MG63 (cell line): ENCODE results near the gene FMOD. TPM values are rescaled to one million over a fixed set of nuclear protein-coding genes. Genes with fewer than 3 reads are reported as not detected.
"Not testable (repeated sequence)": the region's sequence is repeated elsewhere in the genome, so short reads cannot be mapped to it uniquely, and the experiment has no call there.

Experiments used
- DNase-seq: peaks from one replicate; pipeline ENCODE4 v3.0.0-alpha.2; 2020
- H3K27me3 ChIP-seq: fragments of 250-450 bp; sonication (Bioruptor Pico); 2 replicates; pipeline ENCODE4 v1.5.1; 2020; ENCODE audit warnings: mild to moderate bottlenecking, moderate library complexity
- H3K36me3 ChIP-seq: fragments of 250-450 bp; sonication (Bioruptor Pico); 2 replicates; pipeline ENCODE4 v1.5.1; 2020; ENCODE audit warnings: mild to moderate bottlenecking, moderate library complexity
- H3K4me3 ChIP-seq: fragments of 250-450 bp; sonication (Bioruptor Pico); 2 replicates; pipeline ENCODE4 v1.5.1; 2020; ENCODE audit warnings: mild to moderate bottlenecking, moderate library complexity
- H3K9me3 ChIP-seq: fragments of 250-450 bp; sonication (Bioruptor Pico); 2 replicates; pipeline ENCODE4 v1.5.1; 2020; ENCODE audit warnings: mild to moderate bottlenecking, moderate library complexity
- total RNA-seq: library from RNA; depleted of rRNA; stranded (reverse); fragments of >200 nt; shearing (Covaris generic); gene quantifications from 2 replicates; pipeline ENCODE4 v1.2.3, GENCODE V29; 2014; ENCODE audit warnings: low replicate concordance

The FMOD gene
- total RNA-seq, 1 experiment from 2014 or later = not detected

- no peaks in the 10 kb centered on the region for H3K9me3 ChIP-seq
- DNase-seq = no peak
- no peak overlapping the region for H3K4me3 ChIP-seq
- peaks cover 8% of the 10 kb centered on the region; the same call in 1 of the 2 replicates for H3K27me3 ChIP-seq
- H3K36me3 ChIP-seq = no peaks in the 10 kb centered on the region
Observed at GRCh38 chr1:203320591-203321272, 30.2 kb downstream of the FMOD start.

- Histone ChIP-seq H3K4me3 (no peak overlapping the region), H3K27me3 (peaks cover 5% of the 10 kb centered on the region; the same call in 1 of the 2 replicates), H3K36me3 (no peaks in the 10 kb centered on the region), H3K9me3 (no peaks in the 10 kb centered on the region)
- DNase-seq = no peak
Observed at GRCh38 chr1:203318229-203318517, 32.7 kb downstream of the FMOD start.

GRCh38 chr1:203317429-203318228 is 33.3 kb downstream of the FMOD start:
- no peak for DNase-seq
- no peak overlapping the region for H3K4me3 ChIP-seq
- peaks cover 3% of the 10 kb centered on the region; the same call in 1 of the 2 replicates for H3K27me3 ChIP-seq
- no peaks in the 10 kb centered on the region for H3K9me3 ChIP-seq
- H3K36me3 ChIP-seq = no peaks in the 10 kb centered on the region

DNA sequence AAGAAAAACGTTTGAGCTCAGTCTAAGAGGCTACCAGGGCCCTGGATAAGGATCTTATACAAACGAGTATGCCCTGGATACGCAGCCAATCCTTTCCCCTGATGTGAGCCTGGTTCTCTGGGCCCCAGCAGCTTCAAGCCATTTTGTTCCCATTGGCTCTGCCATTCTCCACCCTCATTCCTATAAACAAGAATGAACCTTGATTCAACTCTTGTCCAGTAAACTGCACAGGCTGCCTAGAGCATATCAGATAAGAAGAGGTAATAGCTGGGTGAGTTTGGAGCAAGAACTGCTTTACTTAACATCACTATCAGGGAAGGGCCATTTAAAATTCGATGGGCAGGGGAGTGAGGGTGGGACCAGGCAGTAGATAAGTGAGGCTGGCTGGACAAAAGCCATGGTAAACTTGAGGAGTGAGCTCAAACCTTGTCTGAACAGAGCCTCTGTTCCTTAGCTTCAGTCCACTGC is 34.3 kb downstream of the FMOD start:
- no peak overlapping the region for H3K4me3 ChIP-seq
- DNase-seq = no peak
- no peaks in the 10 kb centered on the region for H3K9me3 ChIP-seq
- no peaks in the 10 kb centered on the region for H3K36me3 ChIP-seq
- H3K27me3 ChIP-seq = peaks cover 2% of the 10 kb centered on the region; the same call in 1 of the 2 replicates

DNA sequence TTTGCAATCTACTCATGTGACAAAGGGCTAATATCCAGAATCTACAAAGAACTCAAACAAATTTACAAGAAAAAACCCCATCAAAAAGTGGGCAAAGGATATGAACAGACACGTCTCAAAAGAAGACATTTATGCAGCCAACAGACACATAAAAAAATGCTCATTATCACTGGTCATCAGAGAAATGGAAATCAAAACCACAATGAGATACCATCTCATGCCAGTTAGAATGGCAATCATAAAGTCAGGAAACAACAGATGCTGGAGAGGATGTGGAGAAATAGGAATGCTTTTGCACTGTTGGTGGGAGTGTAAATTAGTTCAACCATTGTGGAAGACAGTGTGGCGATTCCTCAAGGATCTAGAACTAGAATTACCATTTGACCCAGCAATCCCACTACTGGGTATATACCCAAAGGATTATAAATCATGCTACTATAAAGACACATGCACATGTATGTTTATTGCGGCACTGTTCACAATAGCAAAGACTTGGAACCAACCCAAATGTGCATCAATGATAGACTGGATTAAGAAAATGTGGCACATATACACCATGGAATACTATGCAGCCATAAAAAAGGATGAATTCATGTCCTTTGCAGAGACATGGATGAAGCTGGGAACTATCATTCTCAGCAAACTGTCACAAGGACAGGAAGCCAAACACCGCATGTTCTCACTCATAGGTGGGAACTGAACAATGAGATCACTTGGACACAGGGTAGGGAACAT is 36.7 kb downstream of the FMOD start:
- DNase-seq, H3K27me3 ChIP-seq, H3K4me3 ChIP-seq, H3K9me3 ChIP-seq, H3K36me3 ChIP-seq: not testable (repeated sequence)

DNA sequence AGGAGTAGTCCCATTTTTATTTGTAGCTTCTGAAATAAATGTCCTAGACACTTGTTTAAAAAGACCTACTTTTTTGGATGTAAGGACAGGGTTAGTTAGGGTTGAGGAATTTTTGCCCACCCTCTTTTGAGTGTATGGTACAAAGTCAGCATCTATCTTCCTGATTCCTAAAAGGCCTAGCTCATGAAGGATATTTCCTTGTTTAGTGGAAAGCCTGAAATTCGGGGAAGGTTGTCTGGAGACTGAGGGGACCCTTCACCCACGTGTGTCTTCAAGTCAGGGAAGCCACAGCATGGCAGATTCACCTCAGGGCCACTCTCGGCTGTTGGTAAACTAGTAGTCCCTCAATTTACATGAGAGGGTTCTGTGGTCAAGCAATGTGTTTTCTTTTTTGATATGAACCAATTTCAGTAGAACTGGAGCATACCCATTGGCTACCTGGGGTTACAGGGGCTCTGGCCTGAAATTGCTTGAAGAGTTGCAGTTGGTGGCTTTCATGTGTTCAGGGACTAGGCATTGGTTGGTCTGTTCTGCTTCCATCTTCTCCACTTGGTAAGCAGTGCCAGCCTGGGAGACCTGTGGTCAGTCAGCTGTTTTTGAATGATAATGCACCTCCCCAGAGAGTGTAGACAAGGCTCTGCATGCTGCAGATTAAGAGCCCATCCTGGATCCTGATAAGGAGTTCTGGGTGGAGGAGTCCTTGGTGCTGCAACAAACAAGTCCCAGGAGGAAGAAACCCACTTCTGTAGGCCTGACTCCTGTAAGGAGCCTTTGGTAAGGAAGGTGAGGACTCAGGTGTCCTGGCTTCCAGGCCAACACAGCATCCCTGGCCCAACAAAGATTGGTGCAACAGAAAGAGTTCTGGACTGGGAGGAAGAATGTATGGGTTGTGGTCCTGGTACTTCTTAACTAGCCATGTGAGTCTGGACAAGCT is 39.3 kb downstream of the FMOD start:
- Histone ChIP-seq H3K27me3 (peaks cover 2% of the 10 kb centered on the region; the same call in 1 of the 2 replicates), H3K9me3 (no peaks in the 10 kb centered on the region), H3K4me3 (no peak overlapping the region), H3K36me3 (no peaks in the 10 kb centered on the region)
- no peak for DNase-seq

- H3K27me3 ChIP-seq = no peaks in the 10 kb centered on the region
- no peak for DNase-seq
- H3K36me3 ChIP-seq = no peaks in the 10 kb centered on the region
- H3K9me3 ChIP-seq = no peaks in the 10 kb centered on the region
- H3K4me3 ChIP-seq = no peak overlapping the region
Observed at GRCh38 chr1:203308923-203309331, 42.0 kb downstream of the FMOD start.

DNA sequence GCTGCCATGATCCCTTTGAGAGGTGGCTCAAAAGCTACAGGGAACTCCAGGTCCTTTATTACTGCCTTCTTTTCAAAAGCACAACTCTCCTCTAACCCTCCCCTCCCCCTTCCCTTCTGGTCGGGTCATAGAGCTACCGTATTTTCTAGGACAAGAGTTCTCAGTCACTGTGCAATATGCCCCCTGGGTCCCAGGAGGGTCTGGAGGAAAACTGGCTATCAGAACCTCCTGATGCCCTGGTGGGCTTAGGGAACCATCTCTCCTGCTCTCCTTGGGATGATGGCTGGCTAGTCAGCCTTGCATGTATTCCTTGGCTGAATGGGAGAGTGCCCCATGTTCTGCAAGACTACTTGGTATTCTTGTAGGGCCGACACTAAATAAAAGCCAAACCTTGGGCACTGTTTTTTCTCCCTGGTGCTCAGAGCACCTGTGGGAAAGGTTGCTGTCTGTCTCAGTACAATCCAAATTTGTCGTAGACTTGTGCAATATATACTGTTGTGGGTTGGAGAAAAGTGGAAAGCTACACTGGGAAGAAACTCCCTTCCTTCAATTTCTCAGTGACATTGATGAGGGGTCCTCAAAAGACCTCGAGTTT is 42.5 kb downstream of the FMOD start:
- H3K27me3 ChIP-seq = no peaks in the 10 kb centered on the region
- H3K4me3 ChIP-seq = no peak overlapping the region
- no peaks in the 10 kb centered on the region for H3K36me3 ChIP-seq
- DNase-seq = no peak
- no peaks in the 10 kb centered on the region for H3K9me3 ChIP-seq

- DNase-seq = no peak
- Histone ChIP-seq H3K4me3 (no peak overlapping the region), H3K27me3 (no peaks in the 10 kb centered on the region), H3K9me3 (no peaks in the 10 kb centered on the region), H3K36me3 (no peaks in the 10 kb centered on the region)
Observed at GRCh38 chr1:203307641-203308126, 43.2 kb downstream of the FMOD start.

DNA sequence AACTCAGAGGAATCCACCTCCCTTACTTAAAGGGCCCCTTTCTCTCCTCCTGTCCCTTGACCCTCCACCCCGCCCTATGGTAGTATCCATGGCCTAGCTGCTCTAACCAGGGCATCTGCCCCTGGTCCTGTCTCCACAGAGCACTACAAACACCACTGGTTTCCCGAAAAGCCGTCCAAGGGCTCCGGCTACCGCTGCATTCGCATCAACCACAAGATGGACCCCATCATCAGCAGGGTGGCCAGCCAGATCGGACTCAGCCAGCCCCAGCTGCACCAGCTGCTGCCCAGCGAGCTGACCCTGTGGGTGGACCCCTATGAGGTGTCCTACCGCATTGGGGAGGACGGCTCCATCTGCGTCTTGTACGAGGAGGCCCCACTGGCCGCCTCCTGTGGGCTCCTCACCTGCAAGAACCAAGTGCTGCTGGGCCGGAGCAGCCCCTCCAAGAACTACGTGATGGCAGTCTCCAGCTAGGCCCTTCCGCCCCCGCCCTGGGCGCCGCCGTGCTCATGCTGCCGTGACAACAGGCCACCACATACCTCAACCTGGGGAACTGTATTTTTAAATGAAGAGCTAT is 43.9 kb downstream of the FMOD start:
- DNase-seq = no peak
- Histone ChIP-seq H3K27me3 (no peaks in the 10 kb centered on the region), H3K4me3 (no peak overlapping the region), H3K9me3 (no peaks in the 10 kb centered on the region), H3K36me3 (no peaks in the 10 kb centered on the region)

DNA sequence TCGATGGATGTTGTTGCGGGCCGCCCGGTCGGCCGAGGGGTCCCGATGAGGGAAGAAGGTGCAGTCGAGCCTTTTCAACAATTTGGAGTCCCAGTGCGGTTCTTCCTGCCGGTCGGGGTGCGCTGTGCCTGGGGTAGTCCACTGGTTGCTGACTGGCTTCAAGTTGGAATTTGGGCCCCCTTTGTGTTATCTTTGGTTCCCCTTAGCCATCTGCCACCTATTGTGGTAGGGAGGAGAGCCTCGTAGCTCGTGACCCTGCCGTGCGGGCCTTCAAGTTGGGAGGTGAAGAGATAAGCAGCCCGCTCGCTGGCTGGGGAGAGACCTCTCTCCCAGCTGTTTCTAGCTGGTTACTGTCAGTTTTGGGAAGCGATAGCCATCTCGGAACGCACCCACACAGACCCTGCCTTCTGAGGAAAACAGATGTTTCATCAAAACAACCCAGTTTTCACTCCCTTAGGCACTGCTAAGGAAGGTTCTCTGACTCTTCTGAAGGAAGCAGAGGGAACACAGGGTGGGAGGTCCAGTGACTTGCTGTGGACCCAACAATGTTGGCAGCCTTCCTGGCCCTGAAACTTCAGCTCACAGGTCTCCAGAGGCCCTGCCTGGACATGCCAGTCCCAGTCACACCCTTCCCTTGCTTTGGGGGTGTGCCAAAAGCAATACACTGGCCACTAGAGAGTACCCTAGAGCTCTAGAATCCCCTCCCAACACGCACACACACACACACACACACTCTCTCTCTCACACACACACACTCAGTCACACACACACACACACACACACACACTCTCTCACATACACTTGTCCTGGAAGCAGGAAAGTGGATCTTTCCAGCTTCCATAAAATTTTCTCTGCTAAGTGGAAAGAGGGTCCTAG is 44.6 kb downstream of the FMOD start:
- DNase-seq = peak; percentile 74
- no peaks in the 10 kb centered on the region for H3K9me3 ChIP-seq
- H3K4me3 ChIP-seq = peak overlapping the region; percentile 75
- no peaks in the 10 kb centered on the region for H3K36me3 ChIP-seq
- H3K27me3 ChIP-seq = 0 out of 2 replicates have a peak, but pooled peaks cover 2% of the 10 kb centered on the region

- no peaks in the 10 kb centered on the region for H3K36me3 ChIP-seq
- 0 out of 2 replicates have a peak, but pooled peaks cover 5% of the 10 kb centered on the region for H3K27me3 ChIP-seq
- DNase-seq = no peak
- no peaks in the 10 kb centered on the region for H3K9me3 ChIP-seq
- peak overlapping the region; percentile 75 for H3K4me3 ChIP-seq
Observed at GRCh38 chr1:203305809-203306088, 45.2 kb downstream of the FMOD start.

DNA sequence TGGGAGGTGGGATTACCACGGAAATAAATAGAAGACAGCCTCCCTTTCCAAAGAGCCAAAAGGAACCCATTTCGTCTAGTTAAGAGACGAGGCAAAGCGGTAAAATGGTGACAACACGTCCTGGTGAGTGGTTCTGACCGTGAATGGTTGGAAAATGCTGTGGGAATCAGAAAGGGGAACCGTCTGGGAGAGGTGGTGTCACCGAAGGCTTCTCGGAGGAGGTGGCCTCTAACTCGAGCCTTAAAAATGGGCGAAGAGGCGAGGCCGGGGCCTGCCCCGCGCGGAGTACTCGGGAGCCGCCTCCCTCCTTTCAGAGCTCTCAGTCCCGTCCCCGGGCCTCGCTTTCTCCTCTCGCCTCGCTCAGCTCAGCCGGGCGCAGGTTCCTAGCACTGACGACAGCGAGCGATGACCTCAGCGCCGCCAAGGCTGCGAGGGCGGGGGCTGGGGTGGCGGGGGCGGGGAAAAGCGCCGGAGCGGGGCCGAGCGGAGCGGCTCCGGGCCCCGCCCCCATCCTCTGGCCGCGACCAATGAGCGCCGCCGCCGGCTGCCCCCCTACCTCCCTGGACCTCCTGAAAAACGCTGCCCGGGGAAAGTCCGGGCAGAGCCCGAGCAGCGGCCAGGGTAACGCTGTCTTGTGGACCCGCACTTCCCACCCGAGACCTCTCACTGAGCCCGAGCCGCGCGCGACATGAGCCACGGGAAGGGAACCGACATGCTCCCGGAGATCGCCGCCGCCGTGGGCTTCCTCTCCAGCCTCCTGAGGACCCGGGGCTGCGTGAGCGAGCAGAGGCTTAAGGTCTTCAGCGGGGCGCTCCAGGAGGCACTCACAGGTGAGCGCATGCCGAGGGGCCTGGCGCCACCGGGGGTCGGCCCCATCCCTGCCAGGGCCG is 45.8 kb downstream of the FMOD start, which contains the start of gene BTG2:
Gene BTG2 (plus strand): TSS at position 601 of the 890 bp plus-strand sequence. CDS start 88 bp downstream, at position 689.
- Histone ChIP-seq H3K9me3 (no peaks in the 10 kb centered on the region), H3K36me3 (no peaks in the 10 kb centered on the region), H3K4me3 (peak within 1 kb of the TSS; percentile 75), H3K27me3 (0 out of 2 replicates have a peak, but pooled peaks cover 5% of the 10 kb centered on the region)
- DNase-seq = peak; percentile 84

GRCh38 chr1:203304391-203304918 is 46.5 kb downstream of the FMOD start:
- Histone ChIP-seq H3K36me3 (no peaks in the 10 kb centered on the region), H3K27me3 (peaks cover 6% of the 10 kb centered on the region; the same call in 1 of the 2 replicates), H3K4me3 (peak overlapping the region; percentile 75), H3K9me3 (no peaks in the 10 kb centered on the region)
- DNase-seq = no peak
